Activated T-helper 2 cell treated with anti-CD3 and anti-CD28 coated beads, Interferon-gamma antibody, Interleukin-2, Interleukin-4, amounts not matched to agents 10 μg/mL and 5 μg/mL and 100 μg/mL, durations not matched to agents 14 hours and 24 hours and 36 hours (primary cell): ENCODE data around the gene USP2. TPM values are rescaled to one million over a fixed set of nuclear protein-coding genes. Genes with fewer than 3 reads are reported as not detected.
A peak's percentile ranks its signal among the peaks of the same experiment; 100 is the strongest.

ENCODE experiments used
- DNase-seq: peaks from one replicate; pipeline ENCODE4 v3.0.0; 2021; ENCODE audit warnings: low spot score
- H3K27ac Mint-ChIP-seq: one replicate; pipeline ENCODE4 v1.8.0; 2021; ENCODE audit warnings: mixed read lengths
- H3K27me3 Mint-ChIP-seq: one replicate; pipeline ENCODE4 v1.8.0; 2021; ENCODE audit warnings: low read depth, mixed read lengths
- H3K36me3 Mint-ChIP-seq: one replicate; pipeline ENCODE4 v1.8.0; 2021; ENCODE audit warnings: low read depth, mixed read lengths
- H3K4me1 Mint-ChIP-seq: one replicate; pipeline ENCODE4 v1.8.0; 2021; ENCODE audit warnings: low read depth, mixed read lengths
- H3K4me3 Mint-ChIP-seq: one replicate; pipeline ENCODE4 v1.8.0; 2021; ENCODE audit warnings: low read depth, mild to moderate bottlenecking, moderate library complexity, mixed read lengths
- H3K9me3 Mint-ChIP-seq: one replicate; pipeline ENCODE4 v1.8.0; 2021; ENCODE audit warnings: mixed read lengths
- intact Hi-C: fragments of 100-400 bp; cut with micrococcal nuclease; formaldehyde crosslinking; loops from one replicate; pipeline ENCODE4 v1.15.1; 2023
- total RNA-seq: library from RNA; stranded (reverse); gene quantifications from 2 replicates; pipeline ENCODE4 v1.2.3, GENCODE V29; 2022

The USP2 gene
- total RNA-seq, 1 donor from 2014 or later = 1.0 TPM

- Mint-ChIP-seq H3K27ac (no peak overlapping the region), H3K36me3 (no peaks in the 10 kb centered on the region), H3K27me3 (peaks cover 30% of the 10 kb centered on the region), H3K9me3 (no peaks in the 10 kb centered on the region), H3K4me3 (peak overlapping the region; percentile 8), H3K4me1 (peaks cover 18% of the 10 kb centered on the region)
- intact Hi-C loops = no loop called here
- no peak for DNase-seq
Measured at GRCh38 chr11:119363081-119363850, 18.2 kb downstream of the USP2 start.

- no peaks in the 10 kb centered on the region for H3K9me3 Mint-ChIP-seq
- intact Hi-C loops = no loop called here
- H3K4me3 Mint-ChIP-seq = peak overlapping the region; percentile 38
- H3K27me3 Mint-ChIP-seq = peaks cover 29% of the 10 kb centered on the region
- no peak for DNase-seq
- no peak overlapping the region for H3K27ac Mint-ChIP-seq
- H3K36me3 Mint-ChIP-seq = no peaks in the 10 kb centered on the region
- H3K4me1 Mint-ChIP-seq = peaks cover 18% of the 10 kb centered on the region
Measured at GRCh38 chr11:119362741-119363080, 18.8 kb downstream of the USP2 start.

GRCh38 chr11:119361941-119362725, 19.4 kb downstream of the USP2 start:
- H3K9me3 Mint-ChIP-seq = no peaks in the 10 kb centered on the region
- intact Hi-C loops = loop anchor here (1.0 kb wide), 1 partner anchor 19 kb away; the partner anchor contains the start of gene USP2
- peak overlapping the region; percentile 38 for H3K4me3 Mint-ChIP-seq
- peaks cover 29% of the 10 kb centered on the region for H3K27me3 Mint-ChIP-seq
- H3K36me3 Mint-ChIP-seq = no peaks in the 10 kb centered on the region
- DNase-seq = no peak
- peaks cover 20% of the 10 kb centered on the region for H3K4me1 Mint-ChIP-seq
- no peak overlapping the region for H3K27ac Mint-ChIP-seq

- intact Hi-C loops = loop anchor here (1.0 kb wide), 1 partner anchor 20 kb away; the partner anchor contains the start of gene USP2
Measured at GRCh38 chr11:119361056-119361787, 20.3 kb downstream of the USP2 start.

DNA sequence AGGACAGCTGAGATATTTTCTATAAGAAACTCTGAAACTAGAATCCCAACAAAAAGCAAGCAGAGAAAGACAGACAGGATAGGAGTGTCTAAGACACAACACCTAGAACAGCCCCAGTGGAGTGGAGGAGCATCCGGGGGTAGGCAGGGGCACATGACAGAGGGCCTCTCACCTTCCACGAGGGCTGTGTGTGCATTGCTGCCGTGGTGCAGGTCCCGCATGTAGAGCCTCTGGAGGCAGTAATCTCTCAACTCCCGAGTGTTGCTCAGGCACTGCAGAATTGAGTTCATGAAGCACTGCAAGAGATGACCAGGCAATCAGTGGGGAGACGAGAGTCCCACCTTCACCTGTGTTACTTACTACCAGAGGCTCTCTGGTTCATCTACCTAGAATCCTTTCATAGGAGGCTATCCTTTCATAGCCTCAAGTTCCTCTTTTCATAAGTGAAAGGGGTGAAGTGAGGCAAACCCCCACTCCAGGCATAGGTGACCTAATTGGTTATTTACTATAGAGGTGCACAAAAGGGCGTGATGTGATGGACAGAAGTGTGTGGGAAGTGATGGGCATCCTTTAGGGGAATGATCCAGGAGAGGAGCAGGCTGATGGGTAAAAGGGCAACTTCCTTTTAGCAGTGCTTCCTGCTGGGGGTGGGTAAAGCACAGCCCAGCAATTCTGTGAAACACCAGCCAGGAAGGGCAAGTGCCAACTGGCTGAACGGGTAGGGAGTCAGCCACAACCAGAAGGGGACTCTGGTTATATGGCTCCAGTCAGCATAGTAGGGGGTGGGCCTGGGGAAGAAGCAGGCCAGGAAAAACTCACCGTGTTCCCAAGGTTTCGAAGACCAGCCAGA, 21.9 kb downstream of the USP2 start:
- Mint-ChIP-seq H3K27me3 (peaks cover 22% of the 10 kb centered on the region), H3K9me3 (no peaks in the 10 kb centered on the region), H3K4me1 (peaks cover 26% of the 10 kb centered on the region), H3K27ac (no peak overlapping the region), H3K4me3 (no peak overlapping the region), H3K36me3 (no peaks in the 10 kb centered on the region)
- no peak for DNase-seq
- intact Hi-C loops = no loop called here

More at GRCh38 chr11:119361056-119361787, 20.3 kb downstream of the USP2 start:
- no peak for DNase-seq
- Mint-ChIP-seq H3K27ac (no peak overlapping the region), H3K36me3 (no peaks in the 10 kb centered on the region), H3K27me3 (peaks cover 24% of the 10 kb centered on the region), H3K4me3 (no peak overlapping the region), H3K4me1 (peaks cover 24% of the 10 kb centered on the region), H3K9me3 (no peaks in the 10 kb centered on the region)

DNA sequence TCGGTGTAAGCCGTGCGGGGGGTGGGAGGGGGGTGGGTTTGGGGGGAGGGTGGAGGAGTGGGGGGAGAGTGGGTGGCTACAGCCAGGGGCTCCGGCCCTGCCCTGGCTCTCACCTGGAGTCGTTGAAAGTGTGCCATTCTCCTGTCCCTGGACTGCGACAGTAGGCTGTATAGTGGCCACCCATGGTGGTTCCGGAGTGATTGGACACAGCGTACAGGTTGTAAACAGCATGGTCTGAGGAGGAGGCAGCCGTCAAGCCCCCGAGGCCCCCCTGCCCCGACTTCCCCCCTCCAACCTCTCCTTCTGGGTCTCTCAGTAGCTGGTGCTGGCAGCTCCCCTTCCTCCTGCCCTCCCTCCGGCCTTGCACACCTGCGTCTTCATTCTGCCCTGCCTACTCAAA, 24.4 kb downstream of the USP2 start:
- Mint-ChIP-seq H3K36me3 (no peaks in the 10 kb centered on the region), H3K9me3 (no peaks in the 10 kb centered on the region), H3K27ac (peak overlapping the region; percentile 2), H3K27me3 (peaks cover 14% of the 10 kb centered on the region), H3K4me1 (peaks cover 20% of the 10 kb centered on the region), H3K4me3 (peak overlapping the region; percentile 68)
- intact Hi-C loops = no loop called here
- no peak for DNase-seq

DNA sequence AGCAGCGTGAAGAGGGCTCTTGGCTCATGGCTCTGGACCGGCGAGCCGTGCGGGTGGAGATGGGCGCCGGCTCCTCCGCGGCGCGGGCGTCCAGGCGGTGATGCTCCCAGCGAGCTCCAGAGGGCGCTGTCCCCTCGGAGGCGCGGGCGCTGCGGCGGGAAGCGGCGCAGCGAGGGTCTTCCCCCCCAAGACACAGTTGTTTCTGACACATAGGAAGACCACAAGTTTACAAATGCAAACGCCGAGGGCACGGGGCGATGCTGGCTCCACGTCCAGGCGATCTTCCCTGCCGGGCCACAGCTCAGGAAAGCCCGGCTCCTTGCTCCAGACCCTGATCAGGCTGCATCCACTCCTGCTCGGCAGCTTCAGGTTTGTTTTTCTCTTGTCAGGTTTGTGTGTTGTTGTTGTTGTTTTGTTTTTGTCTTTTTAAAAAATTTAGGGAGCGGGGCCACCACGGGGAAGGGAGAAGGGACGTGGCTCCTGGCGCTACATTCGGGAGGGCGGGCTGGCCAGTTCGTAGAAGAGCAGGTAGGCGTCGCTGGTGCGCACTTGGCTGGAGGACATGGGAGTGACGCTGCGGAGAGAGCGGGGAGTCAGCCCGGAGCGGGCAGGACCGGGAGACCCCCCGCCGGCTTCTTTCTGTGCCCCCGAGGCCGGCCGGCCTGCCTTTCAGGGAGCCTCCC, 25.0 kb downstream of the USP2 start:
- Mint-ChIP-seq H3K36me3 (no peaks in the 10 kb centered on the region), H3K4me1 (peaks cover 17% of the 10 kb centered on the region), H3K27ac (peak overlapping the region; percentile 71), H3K4me3 (peak overlapping the region; percentile 82), H3K9me3 (no peaks in the 10 kb centered on the region), H3K27me3 (peaks cover 12% of the 10 kb centered on the region)
- DNase-seq = peak; percentile 68
- intact Hi-C loops = loop anchor here (1.0 kb wide), 3 partner anchors 18 to 118 kb away; partner anchors contain the start of gene USP2

DNA sequence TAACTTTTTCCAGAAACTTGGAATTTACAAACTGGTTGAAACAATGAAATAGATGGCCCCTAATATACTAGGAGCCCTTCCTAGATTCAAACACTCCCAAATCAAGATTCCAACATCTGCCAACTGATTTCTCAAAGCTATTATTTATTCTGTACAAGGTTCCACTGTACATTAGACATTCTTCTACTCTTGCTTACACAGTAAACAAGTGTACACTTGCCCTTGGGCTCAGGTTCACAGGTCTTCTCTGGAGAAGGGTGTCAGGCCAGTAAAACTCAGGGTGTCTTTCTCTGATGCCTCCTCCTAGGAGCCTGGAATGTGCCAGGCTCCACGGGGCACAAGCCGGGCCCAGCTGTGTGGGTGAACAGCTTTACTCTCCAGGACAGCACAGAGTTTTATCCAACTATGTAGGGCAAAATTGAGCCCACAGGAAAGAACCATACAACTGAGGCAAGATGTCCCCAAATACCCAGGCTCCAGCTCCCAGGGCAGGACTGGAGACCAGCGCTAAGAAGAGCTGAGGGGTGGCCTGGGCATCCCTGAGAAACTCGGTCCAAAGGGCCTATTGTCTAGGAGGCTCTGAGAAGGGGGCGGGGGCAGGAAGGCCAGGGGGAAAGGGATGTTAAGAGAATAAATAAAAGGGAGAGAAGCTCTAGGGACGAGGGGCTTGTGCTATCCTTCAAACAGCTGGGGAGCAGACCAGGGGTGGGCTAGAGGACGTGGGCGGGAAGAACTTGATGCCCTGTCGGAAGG, 26.2 kb downstream of the USP2 start:
- no peaks in the 10 kb centered on the region for H3K36me3 Mint-ChIP-seq
- no peaks in the 10 kb centered on the region for H3K9me3 Mint-ChIP-seq
- H3K27ac Mint-ChIP-seq = no peak overlapping the region
- intact Hi-C loops = no loop called here
- H3K4me1 Mint-ChIP-seq = peaks cover 14% of the 10 kb centered on the region
- H3K27me3 Mint-ChIP-seq = peaks cover 19% of the 10 kb centered on the region
- DNase-seq = no peak
- no peak overlapping the region for H3K4me3 Mint-ChIP-seq

- no peak for DNase-seq
- Mint-ChIP-seq H3K4me1 (peaks cover 12% of the 10 kb centered on the region), H3K4me3 (no peak overlapping the region), H3K36me3 (no peaks in the 10 kb centered on the region), H3K27me3 (peaks cover 19% of the 10 kb centered on the region), H3K9me3 (no peaks in the 10 kb centered on the region), H3K27ac (no peak overlapping the region)
- intact Hi-C loops = no loop called here
Measured at GRCh38 chr11:119352857-119353260, 28.6 kb downstream of the USP2 start.

- intact Hi-C loops = no loop called here
- H3K9me3 Mint-ChIP-seq = no peaks in the 10 kb centered on the region
- H3K4me1 Mint-ChIP-seq = peaks cover 7% of the 10 kb centered on the region
- H3K27ac Mint-ChIP-seq = no peak overlapping the region
- H3K36me3 Mint-ChIP-seq = no peaks in the 10 kb centered on the region
- peaks cover 22% of the 10 kb centered on the region for H3K27me3 Mint-ChIP-seq
- no peak overlapping the region for H3K4me3 Mint-ChIP-seq
- no peak for DNase-seq
Measured at GRCh38 chr11:119351232-119351631, 30.3 kb downstream of the USP2 start.

- no peak overlapping the region for H3K27ac Mint-ChIP-seq
- no peaks in the 10 kb centered on the region for H3K9me3 Mint-ChIP-seq
- H3K4me3 Mint-ChIP-seq = no peak overlapping the region
- no peak for DNase-seq
- H3K4me1 Mint-ChIP-seq = peaks cover 4% of the 10 kb centered on the region
- peaks cover 19% of the 10 kb centered on the region for H3K27me3 Mint-ChIP-seq
- intact Hi-C loops = no loop called here
- H3K36me3 Mint-ChIP-seq = no peaks in the 10 kb centered on the region
Measured at GRCh38 chr11:119350302-119350701, 31.2 kb downstream of the USP2 start.
